Superior temporal gyrus (tissue), 1 donor: ENCODE data around the gene KRTAP3-1.
"Not testable (repeated sequence)": the region's sequence is repeated elsewhere in the genome, so short reads cannot be mapped to it uniquely, and the experiment has no call there.

ENCODE experiments used
- DNase-seq: peaks from one replicate; pipeline ENCODE4 v3.0.0-alpha.2; 2016; ENCODE audit errors: extremely low spot score

Gene KRTAP3-1

DNA sequence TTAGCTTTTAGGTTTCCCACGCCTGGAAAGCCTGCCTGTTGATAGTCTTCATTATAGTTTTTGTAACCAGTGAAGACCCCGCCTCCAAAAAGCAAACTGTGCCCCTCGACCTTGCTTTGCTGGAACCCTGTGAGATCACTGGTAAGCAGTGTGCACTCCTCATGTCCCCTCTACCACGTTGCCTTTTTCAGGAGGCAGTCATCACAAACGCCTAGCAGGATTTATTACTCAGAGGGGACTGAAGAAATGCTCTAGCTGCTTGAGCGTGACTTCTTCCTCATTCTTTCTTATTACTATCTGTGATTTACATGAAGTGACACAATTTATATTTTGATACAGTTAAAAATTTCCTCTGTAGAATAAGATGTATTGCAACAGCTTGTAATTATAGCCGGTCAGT, 6.5 kb upstream of the KRTAP3-1 start:
- DNase-seq: no peak

- no peak for DNase-seq
Observed at GRCh38 chr17:41013606-41014005, 4.7 kb upstream of the KRTAP3-1 start.

DNA sequence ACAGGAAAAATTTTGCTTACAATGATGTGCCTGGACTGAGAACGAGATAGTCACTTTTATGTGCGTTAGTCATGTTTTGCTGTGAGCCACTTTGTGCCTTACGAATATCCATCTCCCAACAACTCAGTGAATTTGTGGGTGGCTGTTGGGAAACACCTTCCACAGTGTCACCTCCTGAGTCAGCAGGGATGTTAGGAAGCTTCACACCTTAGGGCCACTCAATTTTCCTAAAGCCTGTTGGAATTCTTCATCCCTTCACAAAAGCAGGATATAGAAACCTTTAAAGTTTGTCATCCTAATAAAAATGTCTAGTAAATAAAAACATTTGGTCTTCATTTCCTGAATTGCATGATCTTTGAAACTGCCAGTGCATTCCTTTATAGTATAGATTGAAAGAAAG, 4.3 kb upstream of the KRTAP3-1 start:
- no peak for DNase-seq

- DNase-seq: no peak
Observed at GRCh38 chr17:41012326-41013120, 3.6 kb upstream of the KRTAP3-1 start.

DNA sequence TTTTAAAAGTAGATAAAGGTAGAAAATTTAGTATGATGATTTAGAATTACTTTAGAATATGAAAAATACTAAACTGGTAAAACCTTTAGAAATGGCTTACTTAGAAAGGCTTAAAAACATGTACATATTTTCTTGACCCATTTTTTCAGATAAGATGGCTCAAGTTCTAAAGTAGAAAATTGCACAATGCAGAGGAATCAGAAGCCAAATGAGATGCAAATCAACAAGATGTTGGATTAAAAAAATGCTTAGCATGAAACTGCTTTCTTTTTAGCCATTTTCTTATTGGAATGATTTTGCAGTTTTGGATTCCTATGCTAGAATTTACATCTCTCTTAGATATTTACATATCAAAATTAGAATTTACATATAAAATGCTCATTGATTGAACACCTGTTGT, 1.5 kb upstream of the KRTAP3-1 start:
- peak; percentile 10 for DNase-seq

DNA sequence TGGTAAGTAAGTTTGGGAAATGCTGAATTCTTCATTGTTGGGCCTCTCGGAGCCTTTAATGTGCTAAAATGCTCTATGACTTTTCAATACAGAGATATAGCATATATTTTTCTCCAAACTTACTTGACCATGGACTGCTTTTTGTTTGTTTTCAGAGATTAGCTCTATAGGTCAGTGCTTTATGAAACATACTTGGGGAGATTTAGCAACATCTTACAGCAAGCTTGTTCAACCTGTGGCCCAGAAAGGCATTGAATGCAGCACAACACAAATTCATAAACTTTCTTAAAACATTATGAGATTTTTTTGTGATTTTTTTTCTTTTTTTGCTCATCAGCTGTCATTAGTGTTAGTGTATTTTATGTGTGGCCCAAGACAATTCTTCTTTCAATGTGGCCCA, 1.0 kb upstream of the KRTAP3-1 start:
- no peak for DNase-seq

DNA sequence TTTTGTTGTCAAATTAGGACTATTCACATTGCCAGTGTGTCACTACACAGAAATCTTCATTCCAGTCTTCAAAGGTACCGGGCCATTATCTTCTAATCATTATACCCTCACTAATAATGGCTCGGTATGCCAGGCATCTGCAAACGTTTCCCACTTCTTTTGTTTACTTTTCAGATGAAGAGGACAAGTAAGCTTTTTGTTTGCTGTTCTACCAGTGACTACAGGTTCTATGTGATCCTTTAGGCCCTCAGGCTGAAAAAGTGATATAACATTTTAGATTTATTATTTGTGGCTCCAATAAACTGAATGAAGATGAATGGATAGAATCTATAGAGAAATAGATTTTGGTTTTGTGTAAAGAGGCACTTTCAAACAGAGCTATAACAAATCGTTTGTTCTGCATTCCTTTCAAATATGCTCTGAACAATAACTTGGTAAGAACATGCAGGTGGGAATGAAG, 403 bp upstream of the KRTAP3-1 start:
- no peak for DNase-seq

DNA sequence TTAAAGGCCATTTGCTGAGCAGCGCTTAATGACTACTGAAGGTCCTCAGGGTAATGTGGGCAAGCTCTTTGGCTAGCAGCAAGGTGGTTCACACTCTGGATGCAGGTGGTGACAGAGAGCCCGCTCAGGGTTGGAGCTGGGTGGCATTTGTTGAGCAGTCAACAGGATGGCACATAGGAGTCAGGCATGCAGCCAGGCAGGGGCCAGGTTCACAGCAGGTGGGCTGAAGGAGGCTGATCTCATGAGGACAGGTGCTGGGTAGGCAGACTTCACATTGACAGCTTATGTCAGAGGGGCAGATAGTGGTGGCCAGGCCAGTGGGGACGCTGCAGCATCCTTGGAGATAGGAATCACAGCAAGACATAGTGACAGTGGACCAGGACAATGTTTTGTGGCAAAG, 4.5 kb downstream of the KRTAP3-1 start:
- no peak for DNase-seq

GRCh38 chr17:41003926-41004325, 5.0 kb downstream of the KRTAP3-1 start:
- DNase-seq: no peak

DNA sequence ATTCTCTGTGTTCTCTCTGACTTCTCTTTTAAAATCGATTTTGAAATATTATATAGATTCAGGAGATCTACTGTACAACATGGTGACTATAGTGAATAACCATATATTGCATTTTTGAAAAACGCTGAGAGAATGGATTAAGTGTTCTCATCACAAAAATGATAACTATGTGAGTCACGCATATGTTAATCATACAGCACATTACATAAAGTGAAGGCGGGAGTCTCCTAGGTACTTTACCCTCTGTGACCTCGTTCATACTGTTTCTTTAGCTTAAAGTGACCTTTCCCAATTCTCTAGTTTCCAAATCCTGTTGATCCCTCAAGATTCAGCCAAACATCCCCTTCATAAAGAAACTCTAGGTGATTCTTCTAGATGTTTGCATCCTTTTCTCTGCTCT, 6.1 kb downstream of the KRTAP3-1 start:
- no peak for DNase-seq

DNA sequence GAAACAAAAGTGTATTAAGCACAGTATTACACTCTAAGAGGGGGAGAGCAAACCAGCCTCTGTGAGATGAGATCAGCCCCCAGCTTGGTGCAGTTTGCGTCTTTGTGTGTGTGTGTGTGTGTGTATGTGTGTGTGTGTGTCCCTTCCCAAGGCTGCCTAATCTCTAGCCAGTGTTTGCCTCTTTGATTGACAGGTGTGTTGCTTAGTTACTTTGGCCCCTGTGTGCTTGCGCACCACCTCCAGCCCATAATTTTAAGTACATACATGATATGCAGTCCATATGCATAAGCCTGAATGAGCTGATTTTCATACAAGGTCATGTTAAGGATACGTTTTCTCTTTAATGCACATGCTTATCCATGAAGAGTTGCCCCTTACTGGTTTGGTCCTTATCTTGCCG, 7.1 kb downstream of the KRTAP3-1 start:
- DNase-seq: no peak

GRCh38 chr17:40999563-40999962, 9.4 kb downstream of the KRTAP3-1 start, which contains the start of gene KRTAP3-2:
Gene KRTAP3-2, minus strand, starts transcription at chr17:40999906. Its CDS starts 53 bp downstream, at chr17:40999853.
- DNase-seq: not testable (repeated sequence)

DNA sequence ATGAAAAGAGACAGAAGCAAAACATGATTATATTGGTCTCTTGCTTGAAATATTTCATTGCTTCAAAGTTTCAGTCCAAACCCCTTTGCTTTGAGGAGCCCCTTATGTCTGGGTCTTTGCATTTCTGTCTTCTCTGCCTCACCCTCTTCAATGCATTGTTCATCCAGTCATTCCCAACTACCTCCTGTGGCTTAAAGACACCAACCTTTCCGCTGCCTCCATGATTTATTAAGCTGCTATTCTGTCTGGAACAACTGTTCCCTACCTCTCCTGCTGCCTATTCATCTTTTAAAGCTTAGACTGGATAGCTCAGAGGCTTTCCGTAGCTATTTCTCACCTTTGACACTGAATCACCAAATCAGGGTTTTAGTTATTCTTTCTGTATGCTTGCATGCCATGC, 11.6 kb downstream of the KRTAP3-1 start:
- DNase-seq: no peak

DNA sequence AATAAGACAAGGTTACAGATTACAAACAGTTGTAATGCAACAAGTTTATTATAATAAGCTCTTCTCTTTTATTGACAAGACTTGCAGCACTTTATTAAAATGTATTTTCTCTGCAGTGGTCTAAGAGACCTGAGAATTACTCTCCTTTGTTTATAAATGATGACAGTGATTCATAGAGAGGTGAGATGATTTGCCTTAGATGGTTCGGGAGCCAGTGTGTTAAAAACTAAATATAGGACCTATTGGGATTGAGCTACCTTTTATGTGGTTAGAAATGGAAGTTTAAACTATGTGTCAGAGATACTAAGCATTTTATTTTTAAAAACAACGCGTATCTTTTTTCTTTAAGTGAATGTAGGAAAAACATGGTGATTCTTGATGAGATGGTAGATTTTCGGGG, 12.1 kb downstream of the KRTAP3-1 start:
- no peak for DNase-seq

GRCh38 chr17:40995116-40995515, 13.8 kb downstream of the KRTAP3-1 start:
- DNase-seq: no peak

GRCh38 chr17:40993839-40994238, 15.1 kb downstream of the KRTAP3-1 start, which contains the start of gene KRTAP3-3:
Gene KRTAP3-3, minus strand, starts transcription at chr17:40994164. Its CDS starts 67 bp downstream, at chr17:40994097.
- DNase-seq: no peak

- DNase-seq: no peak
Observed at GRCh38 chr17:40993084-40993483, 15.8 kb downstream of the KRTAP3-1 start.

GRCh38 chr17:40992666-40993065, 16.3 kb downstream of the KRTAP3-1 start:
- DNase-seq: no peak

DNA sequence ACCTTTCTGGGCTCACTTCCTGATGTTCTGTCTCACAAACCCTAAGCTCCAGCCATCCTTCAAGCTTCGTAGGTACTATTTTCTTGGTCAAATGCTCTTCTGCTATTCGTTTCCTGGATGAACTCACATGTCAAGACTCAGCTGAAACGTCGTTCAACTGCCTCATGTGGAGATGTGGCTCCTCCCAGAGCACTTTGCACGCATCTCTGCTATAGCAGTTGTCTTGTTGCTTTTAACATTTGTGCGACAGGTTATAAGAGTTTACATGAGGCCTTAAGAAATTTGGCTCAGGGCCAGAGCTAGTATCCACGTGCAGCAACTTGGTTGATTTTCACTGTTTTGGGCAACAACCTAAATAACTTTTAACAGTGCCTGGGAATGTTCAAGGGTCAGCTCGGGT, 22.0 kb downstream of the KRTAP3-1 start:
- no peak for DNase-seq

DNA sequence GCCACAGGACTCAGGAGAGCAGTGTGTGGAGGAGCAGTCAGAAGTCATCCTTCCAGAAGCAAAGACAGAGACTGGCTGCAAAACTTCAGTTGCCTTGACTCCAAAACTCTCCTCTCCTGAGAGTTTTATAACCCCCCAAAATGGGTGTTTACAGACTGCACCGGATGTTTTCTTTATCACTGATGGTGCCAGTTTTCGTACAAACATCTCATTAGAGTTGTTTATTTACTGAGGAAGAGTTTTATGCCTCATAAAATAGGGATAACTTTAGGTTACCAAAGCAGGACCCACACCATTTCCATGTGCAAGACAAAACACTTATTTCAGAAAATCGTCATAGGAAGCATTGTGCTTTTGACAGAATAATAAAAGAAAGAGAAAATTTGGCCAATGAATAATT, 24.7 kb downstream of the KRTAP3-1 start, which contains the start of gene KRT40:
Gene KRT40, minus strand, starts transcription at position 101 of the 400 bp plus-strand sequence. Its CDS starts 53 bp downstream, at position 48.
- no peak for DNase-seq

DNA sequence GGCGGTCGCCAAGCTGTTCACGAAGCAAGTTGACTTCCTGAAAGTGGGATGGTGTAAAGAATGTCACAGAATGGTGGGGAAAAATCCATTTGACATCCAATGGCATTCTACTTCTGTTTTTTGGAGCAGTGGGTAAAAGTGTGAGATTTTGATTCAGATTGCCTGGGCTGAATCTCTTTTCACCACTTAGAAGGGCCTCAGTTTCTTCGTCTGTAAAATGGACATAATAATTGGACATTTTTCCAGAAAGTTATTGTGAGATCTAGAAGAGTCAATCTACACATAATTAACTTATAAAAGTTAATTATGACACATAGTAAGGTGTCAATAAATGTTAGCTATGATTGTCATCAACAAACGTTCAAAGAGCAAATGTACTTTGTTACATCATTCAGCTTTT, 27.8 kb downstream of the KRTAP3-1 start:
- no peak for DNase-seq

- peak; percentile 68 for DNase-seq
Observed at GRCh38 chr17:40980596-40980995, 28.3 kb downstream of the KRTAP3-1 start.

- no peak for DNase-seq
Observed at GRCh38 chr17:40980117-40980516, 28.8 kb downstream of the KRTAP3-1 start.
